Sigmoid colon (tissue), 7 donors: Measurements from ENCODE around the gene C2CD4A. TPM values are rescaled to one million over a fixed set of nuclear protein-coding genes. Genes with fewer than 3 reads are reported as not detected.
A peak's percentile ranks its signal among the peaks of the same experiment; 100 is the strongest.

Experiments
- DNase-seq: peaks from one replicate; pipeline ENCODE4 v3.0.0-alpha.2; 2019
- H3K27ac ChIP-seq, 4 donors: fragments of 200-600 bp; sonication (generic); one replicate each; pipeline ENCODE4 v1.5.1; 2016 to 2019; ENCODE audit warnings: mild to moderate bottlenecking in 1 of 4
- H3K27me3 ChIP-seq, 3 donors: fragments of 200-600 bp; sonication (generic); one replicate each; pipeline ENCODE4 v1.5.1; 2019; ENCODE audit warnings: mild to moderate bottlenecking in 1 of 3
- H3K36me3 ChIP-seq, 4 donors: fragments of 200-600 bp; sonication (generic); one replicate each; pipeline ENCODE4 v1.5.1; 2016 to 2019
- H3K4me1 ChIP-seq, 4 donors: fragments of 200-600 bp; sonication (generic); one replicate each; pipeline ENCODE4 v1.5.1; 2017 to 2019
- H3K4me3 ChIP-seq, 4 donors: fragments of 200-600 bp; sonication (generic); one replicate each; pipeline ENCODE4 v1.5.1; 2017 to 2019; ENCODE audit warnings: mild to moderate bottlenecking in 2 of 4, moderate library complexity in 1 of 4
- H3K9me3 ChIP-seq, 4 donors: fragments of 200-600 bp in 3 of 4; sonication (generic) in 3 of 4; one replicate each; pipeline versions ENCODE4 v1.5.1 to v1.6.1; 2013 to 2019
- EP300 ChIP-seq, 4 donors: sonication (generic); formaldehyde crosslinking; IDR thresholded peaks; one replicate each; pipeline ENCODE4 v1.6.1; 2017; ENCODE audit warnings: antibody characterized with exemption in 4 of 4
- POLR2A ChIP-seq, 2 donors: fragments of 450-650 bp; IDR thresholded peaks; one replicate each; pipeline ENCODE4 v1.6.1; 2016; ENCODE audit warnings: antibody characterized with exemption in 2 of 2, mild to moderate bottlenecking in 2 of 2, moderate library complexity in 2 of 2
- POLR2AphosphoS5 ChIP-seq, 4 donors: sonication (generic); formaldehyde crosslinking; IDR thresholded peaks; one replicate each; pipeline ENCODE4 v1.6.1; 2017; ENCODE audit warnings: antibody characterized with exemption in 4 of 4
- WGBS, 2 donors: extraction: QIAGEN DNeasy Blood & Tissue Kit; methylation state at CpG; one replicate each; pipeline ENCODE4 v1.1.7; 2013; 5-methylcytosine and 5-hydroxymethylcytosine counted together
- intact Hi-C: fragments of 100-400 bp; cut with DNase I; formaldehyde crosslinking; loops from one replicate; pipeline ENCODE4 v1.15.1; 2023
- polyA plus RNA-seq, 3 donors: library from polyadenylated mRNA; stranded (reverse); fragments of 200-250 nt; gene quantifications; one replicate each; pipeline ENCODE4 v1.2.3, GENCODE V29; 2013
- total RNA-seq, 4 donors: library from RNA; depleted of rRNA; stranded (reverse); fragments of >200 nt; gene quantifications; one replicate each; pipeline ENCODE4 v1.1.0, GENCODE V29; 2016
- TF ChIP-seq, protein P1 (sequence below), 4 experiments: fragments of 450-650 bp in 3 of 4; fragments of 200-600 bp in 1 of 4; IDR thresholded peaks; one replicate each; pipeline ENCODE4 v1.5.1; 2016 to 2019; ENCODE audit warnings: antibody characterized with exemption in 4 of 4, mild to moderate bottlenecking in 3 of 4, moderate library complexity in 2 of 4
- donor health status: healthy with polysubstance abuse.
- donor health status: Bipolar disorder and iron deficiency.
- donor health status: healthy.

C2CD4A gene
- total and polyA plus RNA-seq, 7 donors = under 0.01 to 2.2 (median 0.25) TPM; not detected in 3

DNA sequence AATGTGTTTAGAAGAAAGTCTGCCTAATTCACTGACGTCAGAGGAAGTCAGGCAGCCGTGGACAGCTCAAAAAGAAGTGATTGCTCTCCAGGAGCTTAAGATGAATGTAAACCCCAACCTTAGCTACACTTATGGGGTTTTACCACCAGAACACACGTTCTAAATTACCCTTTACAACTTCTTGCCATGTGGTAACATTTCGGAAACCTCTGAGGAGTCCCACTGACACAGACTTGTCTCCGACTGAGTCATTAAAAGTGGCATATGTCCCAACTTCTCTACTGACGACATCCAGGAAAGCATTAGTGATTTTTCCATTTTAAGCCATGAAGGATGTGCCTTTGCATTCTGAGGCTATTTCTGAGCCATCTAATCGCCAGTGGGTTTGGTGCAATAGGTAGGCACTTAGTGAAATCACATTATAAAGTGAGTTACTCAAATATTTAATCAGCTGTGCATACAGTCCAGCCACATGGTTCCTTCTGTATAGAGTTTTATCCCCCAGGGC lies 32.4 kb downstream of the C2CD4A start:
- Histone ChIP-seq H3K36me3 (no peaks in the 10 kb centered on the region), H3K27me3 (no peaks in the 10 kb centered on the region), H3K9me3 (no peaks in the 10 kb centered on the region), H3K4me3 (peak overlapping the region in 1 of 4 donors; percentile 2), H3K4me1 (peaks cover 0 to 6% (median 0%) of the 10 kb centered on the region in 4 donors), H3K27ac (no peak overlapping the region)
- DNase-seq = no peak
- intact Hi-C loops = no loop called here
- TF ChIP-seq, protein P1, sequence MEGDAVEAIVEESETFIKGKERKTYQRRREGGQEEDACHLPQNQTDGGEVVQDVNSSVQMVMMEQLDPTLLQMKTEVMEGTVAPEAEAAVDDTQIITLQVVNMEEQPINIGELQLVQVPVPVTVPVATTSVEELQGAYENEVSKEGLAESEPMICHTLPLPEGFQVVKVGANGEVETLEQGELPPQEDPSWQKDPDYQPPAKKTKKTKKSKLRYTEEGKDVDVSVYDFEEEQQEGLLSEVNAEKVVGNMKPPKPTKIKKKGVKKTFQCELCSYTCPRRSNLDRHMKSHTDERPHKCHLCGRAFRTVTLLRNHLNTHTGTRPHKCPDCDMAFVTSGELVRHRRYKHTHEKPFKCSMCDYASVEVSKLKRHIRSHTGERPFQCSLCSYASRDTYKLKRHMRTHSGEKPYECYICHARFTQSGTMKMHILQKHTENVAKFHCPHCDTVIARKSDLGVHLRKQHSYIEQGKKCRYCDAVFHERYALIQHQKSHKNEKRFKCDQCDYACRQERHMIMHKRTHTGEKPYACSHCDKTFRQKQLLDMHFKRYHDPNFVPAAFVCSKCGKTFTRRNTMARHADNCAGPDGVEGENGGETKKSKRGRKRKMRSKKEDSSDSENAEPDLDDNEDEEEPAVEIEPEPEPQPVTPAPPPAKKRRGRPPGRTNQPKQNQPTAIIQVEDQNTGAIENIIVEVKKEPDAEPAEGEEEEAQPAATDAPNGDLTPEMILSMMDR (IDR thresholded peaks at IDR 0.05) = no peak
- peak in 2 of 4 donors; percentile 13 to 67 for TF ChIP-seq POLR2AphosphoS5 (IDR thresholded peaks at IDR 0.05)
- WGBS, 2 donors = 23 to 47% methylated on average over 7 of the region's 7 CpGs

DNA sequence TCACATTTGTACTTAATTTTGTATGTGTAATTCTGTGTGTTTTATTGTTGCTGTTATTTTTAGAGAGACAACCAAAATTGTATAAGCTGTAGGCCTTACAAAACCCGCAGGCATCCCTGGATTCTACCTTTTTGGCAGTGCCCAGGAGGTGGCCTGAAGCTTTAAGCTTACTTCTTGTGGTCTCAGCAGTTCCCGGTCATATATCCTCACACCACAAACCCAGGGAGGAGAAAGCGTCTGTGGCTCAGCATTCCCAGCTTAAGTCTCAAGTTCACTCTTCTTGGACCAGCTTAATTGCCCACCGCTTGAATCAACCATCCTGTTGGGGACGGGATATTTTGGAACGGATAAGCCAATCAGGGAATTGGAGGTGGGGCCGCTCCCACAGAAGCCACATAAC lies 36.7 kb downstream of the C2CD4A start:
- WGBS, 2 donors = 95% methylated on average over 7 of the region's 7 CpGs
- Histone ChIP-seq H3K9me3 (no peaks in the 10 kb centered on the region), H3K27me3 (no peaks in the 10 kb centered on the region), H3K4me3 (no peak overlapping the region), H3K4me1 (peaks cover 0 to 6% (median 0%) of the 10 kb centered on the region in 4 donors), H3K36me3 (no peaks in the 10 kb centered on the region), H3K27ac (no peak overlapping the region)
- no peak for DNase-seq
- intact Hi-C loops = no loop called here
- TF ChIP-seq, protein P1 (IDR thresholded peaks at IDR 0.05) = no peak
- TF ChIP-seq POLR2AphosphoS5 (IDR thresholded peaks at IDR 0.05) = no peak
- TF ChIP-seq POLR2A (IDR thresholded peaks at IDR 0.05) = no peak
- no peak for TF ChIP-seq EP300 (IDR thresholded peaks at IDR 0.05)

- WGBS, 2 donors = 79 to 83% methylated on average over 3 of the region's 3 CpGs
Observed at GRCh38 chr15:62104401-62104800, 37.6 kb downstream of the C2CD4A start.

DNA sequence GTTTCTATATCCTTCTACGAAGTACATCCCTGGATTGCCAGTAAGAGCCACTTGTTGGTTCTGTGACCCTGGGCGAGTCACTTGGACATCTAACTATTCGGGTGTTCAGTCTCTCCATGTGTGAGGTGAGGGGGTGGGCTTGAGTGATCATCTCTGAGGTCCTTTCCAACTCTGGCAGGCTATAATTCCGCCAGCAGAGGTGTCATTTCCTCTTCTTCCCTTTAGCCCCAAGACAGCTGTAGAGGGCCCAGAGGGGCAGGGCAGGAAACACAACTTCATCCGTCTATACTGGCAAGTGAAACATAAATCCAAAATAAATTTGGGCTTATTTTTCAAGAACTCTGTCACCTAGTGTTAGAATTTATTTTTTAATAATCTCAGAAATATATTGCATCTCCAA lies 38.1 kb downstream of the C2CD4A start:
- H3K27ac ChIP-seq = no peak overlapping the region
- intact Hi-C loops = no loop called here
- TF ChIP-seq EP300 (IDR thresholded peaks at IDR 0.05) = no peak
- TF ChIP-seq, protein P1 (IDR thresholded peaks at IDR 0.05) = no peak
- no peak for TF ChIP-seq POLR2AphosphoS5 (IDR thresholded peaks at IDR 0.05)
- TF ChIP-seq POLR2A (IDR thresholded peaks at IDR 0.05) = no peak
- 63 to 71% methylated on average over 5 of the region's 5 CpGs for WGBS, 2 donors
- DNase-seq = no peak
- H3K4me1 ChIP-seq = peaks cover 0 to 6% (median 2%) of the 10 kb centered on the region in 4 donors
- H3K27me3 ChIP-seq = no peaks in the 10 kb centered on the region
- no peak overlapping the region for H3K4me3 ChIP-seq
- no peaks in the 10 kb centered on the region for H3K9me3 ChIP-seq
- no peaks in the 10 kb centered on the region for H3K36me3 ChIP-seq

More at GRCh38 chr15:62104401-62104800, 37.6 kb downstream of the C2CD4A start:
- H3K9me3 ChIP-seq = no peaks in the 10 kb centered on the region
- H3K4me1 ChIP-seq = peaks cover 0 to 2% (median 0%) of the 10 kb centered on the region in 4 donors
- no peak for TF ChIP-seq POLR2A (IDR thresholded peaks at IDR 0.05)
- no peak for TF ChIP-seq POLR2AphosphoS5 (IDR thresholded peaks at IDR 0.05)
- TF ChIP-seq EP300 (IDR thresholded peaks at IDR 0.05) = no peak
- TF ChIP-seq, protein P1 (IDR thresholded peaks at IDR 0.05) = no peak
- intact Hi-C loops = no loop called here
- no peaks in the 10 kb centered on the region for H3K36me3 ChIP-seq
- H3K4me3 ChIP-seq = no peak overlapping the region
- H3K27ac ChIP-seq = no peak overlapping the region
- no peaks in the 10 kb centered on the region for H3K27me3 ChIP-seq
- no peak for DNase-seq

DNA sequence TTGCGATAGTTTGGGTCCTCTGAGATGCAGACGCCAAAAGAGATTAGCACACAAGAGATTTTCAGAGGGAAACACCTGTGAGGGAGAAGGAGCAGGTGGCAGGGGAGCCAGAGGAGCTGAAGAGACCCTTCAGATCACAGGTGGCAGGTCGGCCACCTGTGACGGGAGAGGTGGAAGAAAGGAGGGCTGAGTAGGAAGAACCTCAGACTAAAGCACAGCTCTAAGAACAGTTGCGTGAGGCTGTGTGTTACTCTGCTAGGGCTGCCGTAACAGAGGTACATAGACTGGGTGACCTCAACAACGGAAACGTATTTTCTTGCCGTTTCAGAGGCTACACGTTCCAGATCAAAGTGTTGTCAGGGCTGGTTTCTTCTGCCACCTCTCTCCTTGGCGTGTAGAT lies 38.5 kb downstream of the C2CD4A start:
- H3K4me3 ChIP-seq = no peak overlapping the region
- TF ChIP-seq POLR2A (IDR thresholded peaks at IDR 0.05) (no peak), POLR2AphosphoS5 (IDR thresholded peaks at IDR 0.05) (no peak), EP300 (IDR thresholded peaks at IDR 0.05) (no peak)
- TF ChIP-seq, protein P1 (IDR thresholded peaks at IDR 0.05) = no peak
- WGBS, 2 donors = 91 to 97% methylated on average over 11 of the region's 11 CpGs
- H3K9me3 ChIP-seq = no peaks in the 10 kb centered on the region
- intact Hi-C loops = no loop called here
- no peaks in the 10 kb centered on the region for H3K27me3 ChIP-seq
- no peak overlapping the region for H3K27ac ChIP-seq
- DNase-seq = no peak
- no peaks in the 10 kb centered on the region for H3K36me3 ChIP-seq
- H3K4me1 ChIP-seq = peaks cover 0 to 10% (median 6%) of the 10 kb centered on the region in 4 donors
